HG03139 (cell line): ENCODE data around the gene ZFP64.
"Not testable (repeated sequence)": the region's sequence is repeated elsewhere in the genome, so short reads cannot be mapped to it uniquely, and the experiment has no call there.

ENCODE experiments used
- ATAC-seq: cut with Tn5 transposase; IDR thresholded peaks from one replicate; pipeline ENCODE4 v1.9.1; 2021; ENCODE audit not compliant: unreplicated experiment

ZFP64 gene

DNA sequence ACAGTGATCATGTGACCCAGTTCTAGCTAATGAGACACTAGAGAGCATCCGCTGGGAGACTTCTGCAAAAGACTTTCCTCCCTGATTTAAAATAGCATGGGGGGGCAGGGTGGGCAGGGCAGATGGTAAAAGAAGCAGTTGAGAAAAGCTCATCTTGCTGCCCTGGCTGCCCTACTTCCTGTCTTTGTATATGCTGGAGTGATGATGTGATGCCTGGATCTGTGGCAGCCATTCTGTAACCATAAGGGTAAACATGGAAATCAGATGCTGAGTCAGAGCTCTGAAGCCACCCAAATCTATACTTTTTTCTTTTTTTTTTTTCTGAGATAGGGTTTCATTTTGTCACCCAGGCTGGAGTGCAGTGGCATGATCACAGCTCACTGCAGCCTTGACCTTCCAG, 25.4 kb downstream of the ZFP64 start:
- no peak for ATAC-seq

DNA sequence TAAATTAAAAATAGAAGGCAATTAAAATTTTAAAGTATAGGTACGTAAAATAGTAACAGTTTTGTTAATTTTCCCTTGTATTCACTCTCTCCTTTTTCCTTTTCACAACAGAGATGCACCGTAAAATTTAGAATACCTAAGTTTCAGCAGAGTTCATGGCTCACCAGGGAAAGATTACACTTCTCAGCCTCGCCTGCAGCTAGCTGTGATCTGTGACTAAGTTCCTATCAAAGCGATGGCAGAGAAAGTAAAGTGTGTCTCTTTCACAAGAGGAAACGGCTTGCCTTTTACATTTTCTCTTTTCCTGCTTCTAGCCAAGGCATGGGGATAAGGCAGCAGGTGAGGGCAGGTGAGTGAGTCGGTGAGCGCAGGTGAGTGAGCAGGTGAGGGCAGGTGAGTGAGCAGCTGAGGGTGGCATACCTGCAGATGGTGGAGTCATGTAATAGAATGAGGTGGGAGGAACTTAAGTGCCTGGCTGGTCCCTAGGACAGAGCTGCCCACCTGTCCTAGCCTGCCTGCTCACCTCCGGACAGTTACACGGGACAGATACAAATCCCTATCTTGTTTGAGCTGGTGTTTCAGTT, 30.9 kb downstream of the ZFP64 start:
- no peak for ATAC-seq

DNA sequence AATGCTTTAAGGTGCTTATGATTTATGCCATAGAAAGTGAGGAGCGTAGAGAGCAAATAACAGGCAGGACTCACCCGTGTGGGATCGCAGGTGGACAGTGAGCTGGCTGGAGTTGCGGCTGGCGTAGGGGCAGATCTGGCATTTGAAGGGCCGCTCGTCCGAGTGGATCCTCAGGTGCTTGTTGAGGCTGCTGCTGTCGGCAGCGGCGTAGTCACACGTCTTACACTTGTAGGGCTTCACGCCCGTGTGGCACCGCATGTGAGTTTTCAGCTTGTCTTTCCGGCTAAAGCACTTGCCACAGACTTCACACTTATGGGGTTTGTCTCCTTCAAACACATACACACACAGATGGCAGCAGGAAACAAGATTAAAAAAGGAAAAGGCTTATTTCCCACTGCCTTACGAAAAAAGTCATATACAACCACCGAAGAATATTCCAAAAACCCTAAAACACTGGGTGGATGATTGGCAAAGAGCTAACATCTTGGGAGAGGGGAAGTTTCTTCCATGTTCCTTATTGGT, 31.5 kb downstream of the ZFP64 start:
- ATAC-seq: no peak

DNA sequence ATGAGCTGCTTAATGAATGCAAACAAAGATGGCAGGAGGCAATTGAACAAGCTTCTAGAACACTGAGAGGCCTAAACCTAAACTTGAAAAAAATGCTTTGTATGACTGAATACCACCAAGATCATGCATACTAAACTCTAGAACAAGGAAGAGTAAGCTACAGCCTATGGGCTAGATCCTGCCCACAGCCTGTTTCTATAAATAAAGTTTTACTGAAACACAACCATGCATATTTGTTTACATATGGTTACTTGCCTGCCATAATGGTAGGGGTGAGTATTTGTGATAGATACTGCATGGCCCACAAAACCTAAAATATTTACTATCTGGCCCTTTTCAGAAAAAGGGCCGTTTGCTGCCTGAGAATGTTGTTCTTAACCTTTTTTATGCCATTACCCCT, 37.0 kb downstream of the ZFP64 start:
- no peak for ATAC-seq

DNA sequence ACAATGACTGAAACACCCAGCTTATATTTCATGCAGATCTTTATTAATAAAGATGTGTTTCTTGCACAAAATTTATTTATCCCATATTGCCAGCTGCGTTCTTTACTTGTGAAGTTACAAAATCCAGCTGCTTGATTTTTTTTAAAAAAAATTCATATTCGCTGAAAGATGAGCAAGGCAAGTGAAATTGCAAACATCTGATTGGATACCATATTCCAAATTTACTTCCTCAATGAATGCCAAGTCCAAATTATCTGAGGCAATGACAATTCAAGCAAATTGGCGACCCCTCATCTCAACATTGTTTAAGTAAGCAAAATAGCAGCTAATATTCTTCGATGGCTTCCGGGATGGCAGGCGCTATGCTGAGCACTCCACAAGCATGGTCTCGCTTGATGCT, 37.7 kb downstream of the ZFP64 start:
- no peak for ATAC-seq

DNA sequence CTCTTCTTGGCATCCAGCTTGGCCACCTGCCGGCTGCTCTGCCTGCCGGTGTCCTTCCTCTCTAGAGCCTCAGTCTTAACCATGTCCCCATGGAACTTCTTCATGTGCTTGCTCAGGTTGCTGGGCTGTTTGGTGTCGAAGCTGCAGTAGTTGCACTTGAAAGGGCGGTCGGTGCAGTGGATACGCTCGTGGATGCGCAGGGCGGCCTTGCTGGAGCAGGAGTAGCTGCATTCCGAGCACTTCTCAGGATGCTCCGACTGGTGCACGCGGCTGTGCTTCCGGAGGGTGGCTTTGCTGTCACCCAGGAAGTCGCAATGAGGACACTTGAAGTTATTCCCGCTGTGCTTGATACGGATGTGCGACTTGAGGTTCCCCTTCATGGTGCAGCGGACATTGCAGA, 38.7 kb downstream of the ZFP64 start:
- ATAC-seq: no peak

DNA sequence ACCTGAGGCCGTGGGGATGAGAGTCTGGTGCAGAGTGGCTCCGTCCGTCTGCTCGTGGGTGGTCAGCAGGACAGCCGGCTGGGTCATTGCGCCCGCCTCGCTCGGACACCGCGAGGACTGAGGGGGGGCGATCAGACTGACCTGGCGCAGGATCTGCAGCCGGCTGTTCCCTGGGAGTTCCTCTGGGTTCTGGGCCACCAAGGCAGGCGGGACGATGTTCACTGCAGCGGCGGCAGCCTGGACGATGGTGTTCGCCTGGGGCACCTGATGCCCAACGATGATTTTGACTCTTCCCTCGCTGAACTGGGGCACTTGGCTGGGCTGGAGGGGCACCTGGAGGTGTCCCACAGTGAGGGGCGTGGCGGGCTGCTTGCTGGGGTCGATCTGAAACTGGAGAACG, 39.2 kb downstream of the ZFP64 start:
- ATAC-seq: no peak

DNA sequence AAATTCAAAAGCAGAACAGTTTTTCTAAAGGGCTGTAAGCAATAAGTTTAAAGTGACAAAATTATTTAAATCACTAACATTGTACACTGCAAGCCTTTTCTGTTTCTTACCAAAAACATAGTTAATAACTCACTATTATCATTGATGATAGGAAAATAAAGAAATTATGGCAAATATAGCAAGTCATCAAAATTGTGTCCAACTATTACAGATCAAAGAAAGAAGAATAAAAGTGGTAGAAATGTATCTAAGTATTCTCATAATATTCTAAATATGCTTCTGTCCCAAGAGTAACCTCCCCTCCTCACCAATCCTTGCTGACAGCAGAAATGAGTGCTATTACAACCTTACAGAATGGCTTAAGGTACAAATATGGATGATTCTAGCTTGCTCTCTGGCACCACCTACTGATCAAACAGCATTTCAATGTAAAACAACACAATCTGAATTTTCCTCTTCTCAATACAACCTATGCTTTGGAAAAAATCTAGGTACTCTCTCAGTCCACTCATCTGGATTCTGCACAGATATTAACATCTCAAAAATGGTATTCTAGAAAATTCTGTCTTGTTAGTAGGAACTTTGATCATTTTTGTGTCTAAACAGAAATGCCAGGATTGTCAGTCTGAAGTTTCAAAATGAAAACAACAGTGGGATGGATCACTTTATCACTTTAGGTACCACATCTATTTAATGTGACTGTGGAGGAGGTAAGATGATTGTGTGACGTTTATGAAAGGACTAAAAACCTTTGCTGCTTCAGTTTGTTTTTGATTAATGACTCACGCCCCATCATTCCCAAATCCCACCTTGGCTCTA, 40.9 kb downstream of the ZFP64 start:
- ATAC-seq: no peak

DNA sequence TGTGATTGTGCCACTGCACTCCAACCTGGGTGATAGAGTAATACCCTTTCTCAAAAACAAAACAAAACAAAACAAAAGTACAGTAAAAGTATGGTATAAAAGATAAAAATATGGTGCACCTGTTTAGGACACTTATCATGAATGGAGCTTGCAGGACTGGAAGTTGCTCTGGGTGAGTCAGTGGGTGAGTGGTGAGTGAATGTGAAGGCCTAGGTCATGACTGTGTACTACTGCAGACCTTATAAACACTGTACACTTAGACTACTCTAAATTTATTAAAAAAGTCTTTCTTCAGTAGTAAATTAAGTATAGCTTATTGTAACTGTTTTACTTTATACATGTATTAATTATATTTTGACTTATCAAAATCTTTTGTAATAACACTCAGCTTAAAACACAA, 46.0 kb downstream of the ZFP64 start:
- ATAC-seq: no peak

DNA sequence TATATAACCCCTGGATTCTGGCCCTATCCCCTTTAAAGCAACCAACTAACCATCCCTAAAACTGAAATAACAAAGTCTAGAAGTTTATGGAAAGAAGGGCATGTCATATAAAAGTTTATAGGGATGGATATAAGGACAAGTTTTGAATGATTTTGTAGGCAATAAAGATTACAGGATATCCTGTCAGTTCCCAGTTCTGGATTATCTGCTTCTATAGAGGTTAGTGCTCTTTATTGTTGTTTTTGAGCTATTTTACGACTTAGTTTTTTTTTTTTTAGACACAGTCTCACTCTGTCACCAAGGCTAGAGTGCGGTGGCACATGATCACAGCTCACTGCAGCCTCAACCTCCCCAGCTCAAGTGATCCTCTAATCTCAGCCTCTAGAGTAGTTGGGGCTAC, 48.3 kb downstream of the ZFP64 start:
- no peak for ATAC-seq

DNA sequence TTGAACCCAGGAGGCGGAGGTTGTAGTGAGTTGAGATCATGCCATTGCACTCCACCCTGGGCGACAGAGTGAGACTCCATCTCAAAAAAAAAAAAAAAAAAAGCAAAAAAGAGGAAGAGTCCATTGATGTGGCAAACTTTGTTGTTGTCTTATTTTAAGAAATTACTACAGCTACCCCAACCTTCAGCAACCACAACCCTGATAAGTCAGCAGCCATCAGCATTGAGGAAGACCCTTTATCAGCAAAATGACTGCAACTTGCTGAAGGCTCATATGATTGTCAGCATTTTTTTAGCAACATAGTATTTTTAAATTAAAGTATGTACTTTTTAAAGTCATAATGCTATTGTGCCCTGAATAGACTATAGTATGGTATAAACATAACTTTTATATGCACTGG, 48.8 kb downstream of the ZFP64 start:
- ATAC-seq: no peak

DNA sequence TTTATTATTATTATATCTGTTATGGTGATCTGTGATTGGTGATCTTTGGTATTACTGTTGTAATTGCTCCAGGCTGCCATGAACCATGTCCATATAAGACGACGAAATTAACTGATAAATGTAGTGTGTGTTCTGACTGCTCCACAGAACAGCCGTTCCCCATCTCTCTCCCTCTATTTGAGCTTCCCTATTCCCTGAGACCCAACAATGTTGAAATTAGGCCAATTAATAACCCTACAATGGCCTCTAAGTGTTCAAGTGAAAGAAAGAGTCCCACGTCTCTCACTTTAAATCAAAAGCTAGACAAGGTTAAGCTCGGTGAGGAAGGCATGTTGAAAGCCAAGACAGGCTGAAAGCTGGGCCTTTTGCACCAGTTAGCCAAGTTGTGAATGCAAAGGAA, 51.6 kb downstream of the ZFP64 start:
- no peak for ATAC-seq

DNA sequence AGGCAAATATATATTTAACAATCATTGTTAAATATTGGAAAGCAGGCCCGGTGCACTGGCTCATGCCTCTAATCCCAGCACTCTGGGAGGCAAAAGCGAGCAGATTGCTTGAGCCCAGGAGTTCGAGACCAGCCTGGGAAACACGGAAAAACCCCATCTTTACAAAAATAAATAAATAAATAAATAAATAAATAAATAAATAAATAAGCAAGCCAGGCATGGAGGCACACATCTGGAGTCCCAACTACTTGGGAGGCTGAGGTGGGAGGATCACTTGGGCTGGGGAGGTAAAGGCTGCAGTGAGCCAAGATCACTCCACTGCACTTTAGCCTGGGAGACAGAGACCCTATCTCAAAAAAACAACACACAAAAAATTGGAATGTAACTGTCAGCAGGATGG, 53.7 kb downstream of the ZFP64 start:
- no peak for ATAC-seq

DNA sequence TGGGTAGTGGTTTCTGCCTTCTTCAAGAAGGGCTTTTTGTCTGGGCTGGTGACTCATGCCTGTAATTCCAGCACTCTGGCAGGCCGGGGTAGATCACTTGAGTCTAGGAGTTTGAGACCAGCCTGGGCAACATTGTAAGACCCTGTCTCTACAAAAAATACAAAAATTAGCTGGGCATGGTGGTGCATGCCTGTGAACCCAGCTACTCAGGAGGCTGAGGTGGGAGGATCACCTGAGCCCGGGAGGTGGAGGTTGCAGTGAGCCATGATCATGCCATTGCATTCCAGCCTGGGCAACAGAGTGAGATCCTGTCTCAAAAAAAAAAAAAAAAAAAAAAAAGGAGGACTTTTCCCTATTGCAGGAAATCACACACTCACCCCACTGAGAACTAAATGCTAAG, 57.9 kb downstream of the ZFP64 start:
- ATAC-seq: not testable (repeated sequence)

DNA sequence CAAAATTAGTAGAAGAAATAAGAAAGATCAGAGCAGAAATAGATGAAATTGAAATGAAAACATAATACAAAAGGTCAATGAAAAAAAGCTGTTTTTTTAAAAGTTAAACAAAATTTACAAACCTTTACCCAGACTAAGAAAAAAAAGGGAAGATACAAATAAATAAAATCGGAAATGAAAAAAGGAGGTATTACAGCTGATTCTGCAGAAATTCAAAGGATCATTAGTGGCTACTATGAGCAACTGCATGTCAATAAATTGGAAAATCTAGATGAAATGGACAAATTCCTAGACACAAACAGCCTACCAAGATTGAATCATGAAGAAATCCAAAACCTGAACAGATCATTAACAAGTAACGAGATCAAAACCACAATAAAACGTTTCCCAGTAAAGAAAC, 59.2 kb downstream of the ZFP64 start:
- no peak for ATAC-seq

DNA sequence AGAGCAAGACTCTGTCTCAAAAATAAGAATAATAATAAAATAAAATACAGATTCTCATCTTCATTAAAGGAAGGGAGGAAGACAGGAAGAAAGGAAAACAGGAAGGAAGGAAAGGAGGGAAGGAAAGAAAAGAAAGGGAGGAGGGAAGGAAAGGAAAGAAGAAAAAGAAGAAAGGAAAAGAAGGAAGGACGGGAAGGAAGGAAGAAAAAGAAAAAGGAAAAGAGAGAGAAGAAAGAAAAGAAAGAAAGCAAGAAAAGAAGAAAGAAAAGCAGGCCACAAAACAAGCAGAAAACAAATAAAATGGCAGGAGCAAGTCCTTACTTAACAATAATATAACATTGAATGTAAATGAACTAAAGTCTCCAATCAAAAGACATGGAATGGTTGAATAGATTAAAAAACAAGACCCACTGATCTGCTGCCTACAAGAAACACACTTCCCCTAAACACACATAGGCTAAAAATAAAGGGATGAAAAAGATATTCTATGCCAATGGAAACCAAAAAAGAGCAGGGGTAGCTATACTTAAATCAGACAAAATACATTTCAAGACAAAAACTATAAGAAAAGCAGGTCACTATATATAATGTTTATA, 60.4 kb downstream of the ZFP64 start:
- no peak for ATAC-seq

DNA sequence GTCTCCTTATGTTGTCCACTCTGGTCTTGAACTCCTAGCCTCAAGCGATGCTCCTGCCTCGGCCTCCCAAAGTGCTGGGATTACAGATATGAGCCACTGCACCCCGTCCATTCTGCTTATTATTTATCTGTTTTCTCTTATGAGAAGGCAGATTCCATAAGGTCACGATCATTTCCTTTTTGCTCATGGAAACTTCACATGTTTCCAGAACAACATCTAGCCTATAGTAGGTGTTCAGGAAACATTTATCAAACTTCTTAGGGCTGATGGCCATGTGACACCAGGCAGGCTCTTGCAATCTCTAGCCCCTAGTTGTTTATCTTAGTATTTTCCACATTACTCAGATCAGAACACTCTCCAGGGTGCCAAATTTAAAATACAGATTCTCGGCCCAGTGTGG, 61.2 kb downstream of the ZFP64 start:
- ATAC-seq: no peak

DNA sequence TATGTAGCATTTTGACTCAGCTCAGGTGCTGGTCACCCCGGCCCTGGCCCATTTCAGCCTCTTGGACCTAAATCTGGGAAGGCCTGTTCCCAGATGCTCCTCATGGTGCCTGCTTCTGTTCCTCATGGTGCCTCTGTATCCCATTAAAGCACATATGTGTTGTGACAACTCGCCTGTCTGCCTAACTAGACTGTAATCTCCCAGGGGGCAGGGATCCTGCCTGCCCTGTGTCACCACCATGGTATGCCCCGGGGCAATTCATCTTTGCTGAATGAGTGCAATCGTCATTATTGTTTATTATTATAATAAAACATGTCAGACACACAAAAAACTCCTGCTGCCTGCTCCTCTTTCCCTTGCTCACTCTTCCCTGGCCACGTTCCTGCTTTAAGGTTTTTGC, 62.0 kb downstream of the ZFP64 start:
- no peak for ATAC-seq

DNA sequence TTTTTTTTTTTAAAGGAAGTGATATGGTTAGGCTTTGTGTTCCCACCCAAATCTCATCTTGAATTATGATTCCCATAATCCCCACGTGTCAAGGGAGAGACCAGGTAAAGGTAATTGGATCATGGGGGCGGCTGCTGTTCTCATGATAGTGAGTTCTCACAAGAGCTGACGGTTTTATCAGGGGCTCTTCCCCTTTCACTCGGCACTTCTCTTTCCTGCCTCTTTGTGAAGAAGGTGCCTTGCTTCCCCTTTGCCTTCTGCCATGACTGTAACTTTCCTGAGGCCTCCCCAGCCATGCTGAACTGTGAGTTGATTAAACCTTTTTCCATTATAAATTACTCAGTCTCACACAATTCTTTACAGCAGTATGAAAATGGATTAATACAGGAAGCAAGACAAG, 64.3 kb downstream of the ZFP64 start:
- no peak for ATAC-seq

DNA sequence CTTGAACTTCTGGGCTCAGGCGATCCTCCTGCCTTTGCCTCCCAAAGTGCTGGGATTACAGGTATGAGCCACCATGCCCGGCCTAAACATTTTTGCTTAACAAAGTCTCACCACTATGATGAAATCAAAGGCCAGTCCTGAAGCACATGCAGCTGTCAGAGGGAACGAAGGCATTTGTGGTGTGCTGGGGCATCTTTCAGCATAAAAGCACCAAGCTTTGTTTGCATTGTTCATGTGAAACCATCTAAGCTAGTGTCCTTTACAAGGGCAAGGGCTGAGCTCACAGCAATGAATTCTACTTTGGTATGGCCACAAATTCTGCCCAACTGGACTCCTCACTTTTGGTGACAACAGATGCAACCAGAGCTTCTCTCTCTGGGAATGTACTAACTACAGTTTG, 66.8 kb downstream of the ZFP64 start:
- no peak for ATAC-seq

DNA sequence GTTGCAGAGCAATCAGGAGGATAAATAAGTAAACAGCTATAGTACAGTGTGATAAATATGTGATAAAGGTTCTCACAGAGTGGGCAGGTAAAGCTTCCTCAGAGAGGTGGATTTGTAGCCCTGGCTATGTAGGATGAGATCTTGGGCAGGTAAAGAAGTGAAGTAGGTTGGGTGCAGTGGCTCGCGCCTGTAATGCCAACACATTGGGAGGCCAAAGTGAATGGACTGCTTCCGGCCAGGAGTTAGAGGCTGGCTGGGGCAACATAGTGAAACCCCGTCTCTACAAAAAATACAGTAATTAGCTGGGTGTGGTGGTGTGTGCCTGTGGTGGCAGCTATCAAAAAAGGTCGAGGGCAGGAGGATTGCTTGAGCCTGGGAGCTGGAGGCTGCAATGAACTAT, 72.9 kb downstream of the ZFP64 start:
- no peak for ATAC-seq

DNA sequence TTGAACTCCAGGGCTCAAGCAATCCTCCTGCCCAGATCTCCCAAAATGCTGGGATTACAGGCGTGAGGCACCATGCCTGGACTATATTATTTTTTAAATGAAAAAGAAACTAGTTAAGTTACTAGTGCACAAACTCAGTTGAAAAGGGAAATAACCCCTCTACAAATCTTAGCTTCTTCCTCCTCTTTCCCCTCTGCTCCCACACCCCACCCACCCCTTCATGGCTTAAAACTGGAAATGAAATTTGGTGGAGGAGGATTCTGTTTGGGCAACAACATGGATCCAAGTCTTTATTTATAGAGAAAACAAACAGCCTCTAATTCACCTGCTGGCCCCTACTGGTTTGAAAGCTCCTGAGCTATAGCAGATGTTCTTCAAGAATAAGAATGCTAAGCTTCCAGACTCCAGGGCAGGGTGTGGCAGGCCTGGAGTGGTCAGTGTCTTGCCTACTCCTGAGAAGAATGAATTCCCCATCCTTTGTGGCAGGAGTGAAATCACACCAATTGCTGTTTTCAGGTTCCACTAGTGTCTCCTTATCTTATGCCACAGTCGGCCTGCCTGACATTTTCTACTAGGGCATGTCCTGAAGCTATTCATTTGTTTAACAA, 73.5 kb downstream of the ZFP64 start:
- ATAC-seq: no peak
